HG02763 (cell line): Measurements from ENCODE around the gene EVI2B.
"Not testable (repeated sequence)": the region's sequence is repeated elsewhere in the genome, so short reads cannot be mapped to it uniquely, and the experiment has no call there.

Experiments
- ATAC-seq: cut with Tn5 transposase; IDR thresholded peaks from one replicate; pipeline ENCODE4 v1.9.1; 2021; ENCODE audit warnings: mild to moderate bottlenecking, moderate library complexity; ENCODE audit not compliant: unreplicated experiment

Gene EVI2B

DNA sequence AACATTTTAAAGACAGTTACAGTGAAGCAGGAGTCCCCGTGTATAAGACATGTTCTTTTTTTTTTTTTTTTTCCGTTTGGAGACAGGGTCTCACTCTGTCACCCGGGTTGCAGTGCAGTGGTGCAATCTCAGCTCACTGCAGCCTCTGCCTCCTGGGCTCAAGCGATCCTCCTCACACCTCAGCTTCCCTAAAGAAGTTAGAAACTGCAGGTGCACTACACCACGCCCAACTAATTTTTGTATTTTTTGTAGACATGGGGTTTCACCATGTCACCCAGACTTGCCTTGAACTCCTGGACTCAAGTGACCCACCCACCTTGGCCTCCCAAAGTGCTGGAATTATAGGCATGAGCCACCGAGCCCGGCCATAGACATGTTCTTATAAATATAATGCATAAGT, 3.0 kb downstream of the EVI2B start:
- no peak for ATAC-seq

DNA sequence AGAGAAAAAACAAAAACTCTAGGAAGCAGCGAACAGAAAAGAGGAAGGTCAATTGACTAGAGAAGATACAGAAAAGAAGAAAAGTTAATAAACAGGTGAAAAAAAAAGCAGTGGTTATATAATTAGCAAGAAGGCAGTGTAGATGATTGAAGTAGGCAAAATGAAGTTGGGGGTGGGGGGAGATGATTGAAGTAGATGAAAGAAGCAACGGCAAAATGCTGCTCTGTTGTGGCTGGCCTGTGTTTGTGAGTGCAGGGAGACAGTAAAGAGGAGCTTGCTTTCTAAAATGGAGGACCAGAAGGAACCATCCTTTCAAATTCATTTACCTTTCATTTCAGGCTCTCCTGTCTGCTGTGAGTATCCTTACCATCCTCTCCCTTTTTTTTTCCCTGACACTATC, 3.6 kb downstream of the EVI2B start:
- ATAC-seq, result no peak

- no peak for ATAC-seq
Measured at GRCh38 chr17:31309556-31309955, 4.3 kb downstream of the EVI2B start.

- no peak for ATAC-seq
Measured at GRCh38 chr17:31308372-31309334, 5.2 kb downstream of the EVI2B start.

DNA sequence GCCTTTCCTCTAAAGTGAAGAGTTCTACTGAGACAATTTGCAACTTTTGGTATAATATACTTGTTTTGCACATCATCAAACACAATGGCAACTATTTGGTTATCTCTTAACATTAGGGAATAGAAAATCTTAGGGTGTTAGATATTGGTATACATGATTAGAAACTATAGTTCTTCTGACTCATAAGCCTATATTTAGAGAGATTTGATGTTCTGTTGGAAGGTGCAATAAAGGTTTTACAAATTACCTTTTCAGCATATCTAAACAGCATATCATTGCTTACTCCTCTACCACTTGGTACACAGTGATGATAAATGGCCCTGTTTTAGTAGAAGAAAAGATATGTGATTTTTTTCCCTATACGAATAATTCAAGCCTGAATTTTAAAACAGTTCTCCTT, 6.2 kb downstream of the EVI2B start:
- ATAC-seq, result no peak

GRCh38 chr17:31299624-31300023, 14.2 kb downstream of the EVI2B start:
- ATAC-seq, result no peak

- no peak for ATAC-seq
Measured at GRCh38 chr17:31297090-31297489, 16.8 kb downstream of the EVI2B start, which contains the start of gene OMG. Gene OMG (minus strand): TSS chr17:31297239. CDS start chr17:31296331, 908 bp downstream.

- ATAC-seq, result no peak
Measured at GRCh38 chr17:31296142-31296541, 17.7 kb downstream of the EVI2B start.

DNA sequence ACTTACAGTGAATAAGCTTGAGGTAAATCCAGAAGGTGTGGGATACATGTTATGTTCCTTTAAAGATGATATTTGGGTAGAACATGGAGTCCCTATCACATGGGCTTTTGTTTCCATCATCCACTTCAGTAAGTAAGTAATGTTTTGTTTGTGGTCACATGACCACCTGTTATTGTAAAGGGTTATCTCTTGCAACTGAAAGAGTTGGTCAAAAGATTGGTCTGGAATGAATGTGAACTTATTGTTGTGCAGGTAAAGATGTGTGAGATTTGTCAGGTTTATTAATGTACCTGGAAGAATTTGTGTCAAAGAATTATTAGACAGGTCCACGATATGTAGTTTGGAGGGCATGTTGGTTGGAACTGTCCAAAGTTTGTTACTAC, 18.4 kb downstream of the EVI2B start:
- no peak for ATAC-seq

DNA sequence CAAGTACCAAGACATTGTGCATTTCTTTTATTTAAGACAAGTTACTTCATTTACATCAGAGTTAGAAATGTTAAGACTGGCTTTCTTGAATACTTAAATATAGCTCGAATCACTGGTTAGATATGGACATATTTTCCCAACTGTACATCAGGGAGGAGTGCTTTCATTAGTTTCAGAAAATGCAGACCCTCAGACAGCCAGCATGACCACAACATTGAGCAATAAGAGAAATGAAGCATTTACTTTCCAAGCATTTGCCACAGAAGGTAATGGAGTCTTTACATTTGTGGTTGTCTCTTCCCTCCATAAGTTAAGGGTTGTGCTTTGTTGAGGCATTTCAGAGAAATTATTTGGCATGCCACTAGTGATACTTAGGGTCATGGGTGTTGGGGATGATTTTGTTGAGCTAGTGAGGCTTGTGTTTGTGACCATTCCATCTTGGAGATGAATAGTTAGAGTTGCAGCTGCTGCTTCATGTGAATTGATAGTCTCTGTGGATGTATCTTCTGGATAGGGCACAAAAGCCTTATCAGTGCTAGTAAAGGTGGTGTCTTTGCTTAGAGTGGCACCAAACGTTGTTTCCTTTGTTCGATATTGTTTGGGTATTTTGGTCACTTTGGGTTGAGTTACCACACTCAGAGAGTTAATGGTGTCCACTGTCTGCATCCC, 18.9 kb downstream of the EVI2B start:
- no peak for ATAC-seq

DNA sequence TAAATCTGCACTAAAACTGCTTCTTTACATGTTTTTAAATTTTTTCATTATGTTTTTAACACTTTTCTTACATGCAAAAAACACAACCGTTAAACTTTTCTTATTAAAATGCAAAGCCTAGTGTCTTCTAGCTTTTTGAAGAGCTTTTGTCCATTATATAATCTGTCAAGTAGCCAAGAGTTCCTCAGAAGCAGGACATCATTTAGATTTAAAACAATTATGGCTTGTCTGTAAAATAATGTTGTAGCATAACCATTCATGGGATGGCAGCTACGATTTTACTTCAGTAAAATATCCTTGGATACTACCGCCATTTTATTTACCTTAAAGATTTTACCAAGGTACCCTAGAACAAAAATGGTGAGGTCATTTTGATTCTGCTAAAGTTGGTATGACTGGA, 19.6 kb downstream of the EVI2B start:
- ATAC-seq, result no peak

- ATAC-seq, result no peak
Measured at GRCh38 chr17:31293581-31293980, 20.3 kb downstream of the EVI2B start.

- ATAC-seq, result no peak
Measured at GRCh38 chr17:31291820-31292219, 22.0 kb downstream of the EVI2B start.

- ATAC-seq, result no peak
Measured at GRCh38 chr17:31289790-31290189, 24.1 kb downstream of the EVI2B start.

- not testable (repeated sequence) for ATAC-seq
Measured at GRCh38 chr17:31287932-31288331, 25.9 kb downstream of the EVI2B start.

DNA sequence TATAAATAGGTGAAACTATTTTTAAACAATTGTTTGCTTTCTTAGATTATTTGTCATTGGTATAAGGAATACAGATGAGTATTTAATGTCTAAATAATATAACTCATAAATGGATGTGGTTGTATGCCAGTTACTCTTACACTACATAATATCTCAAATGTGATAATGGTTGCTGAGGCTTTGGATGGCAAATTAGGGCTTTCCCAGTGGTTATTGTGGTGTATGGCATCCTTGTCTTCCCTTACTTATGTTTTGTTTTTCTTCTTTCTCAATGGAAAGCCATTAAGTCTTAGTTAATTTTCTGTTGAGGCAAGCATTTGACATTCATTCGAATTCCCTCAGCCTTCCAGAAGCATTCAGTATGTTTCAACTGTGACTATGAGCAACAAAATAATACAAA, 27.3 kb downstream of the EVI2B start:
- ATAC-seq, result no peak

GRCh38 chr17:31283841-31284240, 30.0 kb downstream of the EVI2B start:
- ATAC-seq, result no peak

GRCh38 chr17:31281061-31281460, 32.8 kb downstream of the EVI2B start:
- no peak for ATAC-seq

DNA sequence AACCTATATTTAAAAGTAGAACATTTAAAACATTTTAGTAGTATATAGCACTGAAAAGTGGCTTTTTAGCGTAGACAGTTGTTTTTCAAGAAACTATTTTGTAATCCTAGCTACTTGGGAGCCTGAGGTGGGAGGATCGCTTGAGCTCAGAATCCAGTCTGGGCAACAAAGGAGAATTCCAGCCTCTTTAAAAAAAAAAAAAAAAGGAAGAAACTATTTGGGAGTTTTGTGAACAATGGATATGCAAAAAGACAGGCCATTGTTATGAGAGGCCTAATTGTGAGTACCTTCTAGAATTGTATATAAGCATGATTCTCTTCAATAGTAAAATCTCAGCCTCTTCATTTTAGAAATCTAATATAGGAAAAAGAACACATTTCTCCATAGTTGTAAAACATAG, 34.5 kb downstream of the EVI2B start:
- ATAC-seq, result no peak

- no peak for ATAC-seq
Measured at GRCh38 chr17:31275116-31275515, 38.7 kb downstream of the EVI2B start.

- ATAC-seq, result no peak
Measured at GRCh38 chr17:31274252-31274651, 39.6 kb downstream of the EVI2B start.

- ATAC-seq, result no peak
Measured at GRCh38 chr17:31273516-31273915, 40.3 kb downstream of the EVI2B start.
